K562 (cell line): ENCODE results near the gene TIAL1.
"Not testable (repeated sequence)": the region's sequence is repeated elsewhere in the genome, so short reads cannot be mapped to it uniquely, and the experiment has no call there.

ENCODE experiments used
- CREB1 ChIP-seq, 2 experiments: sonication (generic) in 1 of 2; formaldehyde crosslinking in 1 of 2; IDR thresholded peaks; 2 replicates each; pipeline versions ENCODE4 v1.6.1 to v1.8.0; 2012 to 2022; ENCODE audit warnings: inconsistent platforms in 1 of 2, mild to moderate bottlenecking in 1 of 2, missing genetic modification reagents in 1 of 2, moderate library complexity in 1 of 2
- CTCF ChIP-seq, 3 experiments: IDR thresholded peaks in 2 of 3; conservative IDR thresholded peaks in 1 of 3; 2 replicates each; pipeline ENCODE4 v1.5.1; 2011 to 2012; ENCODE audit warnings: low read length in 3 of 3, mild to moderate bottlenecking in 3 of 3, control low read depth in 2 of 3, improper control_type of control experiment in 1 of 3, inconsistent platforms in 1 of 3, low read depth in 1 of 3, mixed read lengths in 1 of 3, moderate library complexity in 1 of 3; ENCODE audit not compliant: insufficient read depth in 2 of 3
- DMBX1 ChIP-seq: fragments of 250-450 bp; sonication (Bioruptor Pico); IDR thresholded peaks from 2 replicates; pipeline ENCODE4 v1.8.0; 2022; ENCODE audit warnings: inconsistent platforms, mild to moderate bottlenecking, moderate library complexity, borderline replicate concordance
- EP300 ChIP-seq: IDR thresholded peaks from 2 replicates; pipeline ENCODE4 v1.6.1; 2012; ENCODE audit warnings: low read length, improper control_type of control experiment
- ERF ChIP-seq: fragments of 450-650 bp; formaldehyde crosslinking; IDR thresholded peaks from 2 replicates; pipeline ENCODE4 v1.4.0; 2020; ENCODE audit warnings: mild to moderate bottlenecking, mixed read lengths
- MXI1 ChIP-seq: IDR thresholded peaks from 2 replicates; pipeline ENCODE4 v1.6.1; 2011; ENCODE audit warnings: low read depth, mild to moderate bottlenecking, improper control_type of control experiment, low read length
- MYBL2 ChIP-seq, 2 experiments: fragments of 450-650 bp in 1 of 2; sonication (generic) in 1 of 2; formaldehyde crosslinking in 1 of 2; IDR thresholded peaks; 2 replicates each; pipeline versions ENCODE4 v1.6.1 to v1.8.1; 2017 to 2022; ENCODE audit warnings: borderline replicate concordance in 1 of 2, inconsistent platforms in 1 of 2, low read depth in 1 of 2, mild to moderate bottlenecking in 1 of 2, missing genetic modification reagents in 1 of 2, moderate library complexity in 1 of 2
- POLR2A ChIP-seq: fragments of 450-650 bp; conservative IDR thresholded peaks from 2 replicates; pipeline ENCODE4 v1.6.1; 2016
- RBM39 ChIP-seq: fragments of 200-400 bp; formaldehyde crosslinking; optimal IDR thresholded peaks from 2 replicates; pipeline ENCODE3; 2018; ENCODE audit warnings: low read depth, low read length
- RFX5 ChIP-seq: IDR thresholded peaks from 2 replicates; pipeline ENCODE4 v1.6.1; 2011; ENCODE audit warnings: low read depth, mild to moderate bottlenecking, improper control_type of control experiment, low read length
- TCF7 ChIP-seq: sonication (generic); IDR thresholded peaks from 2 replicates; pipeline ENCODE4 v1.6.1; 2016; ENCODE audit warnings: antibody characterized with exemption, borderline replicate concordance

GRCh38 chr10:119532251-119532650 is 64.5 kb downstream of the TIAL1 start:
- not testable (repeated sequence) for TF ChIP-seq CTCF (IDR thresholded peaks at IDR 0.05 in 2 of 3, conservative IDR thresholded peaks at IDR 0.05 in 1 of 3; ENCODE audit: insufficient read depth in 2 of 3, low read depth in 1 of 3, low read length in 3 of 3); ERF (CRISPR knock-in tag); RFX5; EP300; TCF7; CREB1 (IDR thresholded peaks at IDR 0.05); CREB1 (CRISPR knock-in tag; IDR thresholded peaks at IDR 0.05); MYBL2 (IDR thresholded peaks at IDR 0.05; ENCODE audit: low read depth); MYBL2 (CRISPR knock-in tag; IDR thresholded peaks at IDR 0.05; ENCODE audit: borderline replicate concordance); DMBX1; RBM39; MXI1; POLR2A
